Ishikawa (cell line): ENCODE results near the gene FRMD5.

Source experiments
- CEBPB ChIP-seq: IDR thresholded peaks from 2 replicates; pipeline ENCODE4 v1.6.1; 2012
- CREB1 ChIP-seq: IDR thresholded peaks from 2 replicates; pipeline ENCODE4 v1.6.1; 2012; ENCODE audit warnings: low read depth
- EP300 ChIP-seq: IDR thresholded peaks from 2 replicates; pipeline ENCODE4 v1.6.1; 2012; ENCODE audit warnings: borderline replicate concordance
- FOXM1 ChIP-seq: IDR thresholded peaks from 2 replicates; pipeline ENCODE4 v1.6.1; 2012; ENCODE audit warnings: low read depth, borderline replicate concordance
- RAD21 ChIP-seq: IDR thresholded peaks from 2 replicates; pipeline ENCODE4 v1.6.1; 2012; ENCODE audit warnings: low read depth
- TCF12 ChIP-seq: IDR thresholded peaks from 2 replicates; pipeline ENCODE4 v1.6.1; 2012; ENCODE audit warnings: low read depth
- TF ChIP-seq, protein P1 (sequence below): IDR thresholded peaks from 2 replicates; pipeline ENCODE4 v1.6.1; 2012; ENCODE audit warnings: low read depth, mild to moderate bottlenecking
- TF ChIP-seq, protein P2 (sequence below): IDR thresholded peaks from 2 replicates; pipeline ENCODE4 v1.6.1; 2012

DNA sequence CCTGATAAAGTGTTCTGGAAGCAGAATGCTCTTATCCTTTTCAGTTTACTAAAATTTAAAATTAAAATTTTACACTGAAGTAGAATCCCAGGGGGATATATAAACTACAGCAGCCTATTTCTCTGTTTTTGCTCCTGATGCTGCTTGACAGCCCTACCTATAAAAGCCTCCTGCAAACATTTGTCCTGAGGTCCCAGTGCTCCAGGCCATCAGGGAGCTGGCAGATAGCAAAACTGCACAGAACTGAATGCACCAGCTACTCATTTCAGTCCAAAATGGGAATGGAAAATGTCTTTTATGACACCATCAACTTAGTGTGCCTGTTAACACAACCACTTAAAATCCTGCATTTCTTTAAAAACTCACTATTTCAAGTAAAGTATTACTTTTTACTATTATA is 50.1 kb downstream of the FRMD5 start:
- TF ChIP-seq EP300 = no peak
- TF ChIP-seq RAD21 = no peak
- TF ChIP-seq TCF12 = no peak
- TF ChIP-seq, protein P1, sequence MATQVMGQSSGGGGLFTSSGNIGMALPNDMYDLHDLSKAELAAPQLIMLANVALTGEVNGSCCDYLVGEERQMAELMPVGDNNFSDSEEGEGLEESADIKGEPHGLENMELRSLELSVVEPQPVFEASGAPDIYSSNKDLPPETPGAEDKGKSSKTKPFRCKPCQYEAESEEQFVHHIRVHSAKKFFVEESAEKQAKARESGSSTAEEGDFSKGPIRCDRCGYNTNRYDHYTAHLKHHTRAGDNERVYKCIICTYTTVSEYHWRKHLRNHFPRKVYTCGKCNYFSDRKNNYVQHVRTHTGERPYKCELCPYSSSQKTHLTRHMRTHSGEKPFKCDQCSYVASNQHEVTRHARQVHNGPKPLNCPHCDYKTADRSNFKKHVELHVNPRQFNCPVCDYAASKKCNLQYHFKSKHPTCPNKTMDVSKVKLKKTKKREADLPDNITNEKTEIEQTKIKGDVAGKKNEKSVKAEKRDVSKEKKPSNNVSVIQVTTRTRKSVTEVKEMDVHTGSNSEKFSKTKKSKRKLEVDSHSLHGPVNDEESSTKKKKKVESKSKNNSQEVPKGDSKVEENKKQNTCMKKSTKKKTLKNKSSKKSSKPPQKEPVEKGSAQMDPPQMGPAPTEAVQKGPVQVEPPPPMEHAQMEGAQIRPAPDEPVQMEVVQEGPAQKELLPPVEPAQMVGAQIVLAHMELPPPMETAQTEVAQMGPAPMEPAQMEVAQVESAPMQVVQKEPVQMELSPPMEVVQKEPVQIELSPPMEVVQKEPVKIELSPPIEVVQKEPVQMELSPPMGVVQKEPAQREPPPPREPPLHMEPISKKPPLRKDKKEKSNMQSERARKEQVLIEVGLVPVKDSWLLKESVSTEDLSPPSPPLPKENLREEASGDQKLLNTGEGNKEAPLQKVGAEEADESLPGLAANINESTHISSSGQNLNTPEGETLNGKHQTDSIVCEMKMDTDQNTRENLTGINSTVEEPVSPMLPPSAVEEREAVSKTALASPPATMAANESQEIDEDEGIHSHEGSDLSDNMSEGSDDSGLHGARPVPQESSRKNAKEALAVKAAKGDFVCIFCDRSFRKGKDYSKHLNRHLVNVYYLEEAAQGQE = no peak
- TF ChIP-seq FOXM1 = no peak
- TF ChIP-seq CREB1 = no peak
- TF ChIP-seq CEBPB = no peak
- TF ChIP-seq, protein P2, sequence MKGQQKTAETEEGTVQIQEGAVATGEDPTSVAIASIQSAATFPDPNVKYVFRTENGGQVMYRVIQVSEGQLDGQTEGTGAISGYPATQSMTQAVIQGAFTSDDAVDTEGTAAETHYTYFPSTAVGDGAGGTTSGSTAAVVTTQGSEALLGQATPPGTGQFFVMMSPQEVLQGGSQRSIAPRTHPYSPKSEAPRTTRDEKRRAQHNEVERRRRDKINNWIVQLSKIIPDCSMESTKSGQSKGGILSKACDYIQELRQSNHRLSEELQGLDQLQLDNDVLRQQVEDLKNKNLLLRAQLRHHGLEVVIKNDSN = no peak
